Measurements from ENCODE around the gene LIMCH1.

Gene LIMCH1

GRCh38 chr4:41559940-41560516 is 22.1 kb downstream of the LIMCH1 start:
- TF ChIP-seq, protein P1, sequence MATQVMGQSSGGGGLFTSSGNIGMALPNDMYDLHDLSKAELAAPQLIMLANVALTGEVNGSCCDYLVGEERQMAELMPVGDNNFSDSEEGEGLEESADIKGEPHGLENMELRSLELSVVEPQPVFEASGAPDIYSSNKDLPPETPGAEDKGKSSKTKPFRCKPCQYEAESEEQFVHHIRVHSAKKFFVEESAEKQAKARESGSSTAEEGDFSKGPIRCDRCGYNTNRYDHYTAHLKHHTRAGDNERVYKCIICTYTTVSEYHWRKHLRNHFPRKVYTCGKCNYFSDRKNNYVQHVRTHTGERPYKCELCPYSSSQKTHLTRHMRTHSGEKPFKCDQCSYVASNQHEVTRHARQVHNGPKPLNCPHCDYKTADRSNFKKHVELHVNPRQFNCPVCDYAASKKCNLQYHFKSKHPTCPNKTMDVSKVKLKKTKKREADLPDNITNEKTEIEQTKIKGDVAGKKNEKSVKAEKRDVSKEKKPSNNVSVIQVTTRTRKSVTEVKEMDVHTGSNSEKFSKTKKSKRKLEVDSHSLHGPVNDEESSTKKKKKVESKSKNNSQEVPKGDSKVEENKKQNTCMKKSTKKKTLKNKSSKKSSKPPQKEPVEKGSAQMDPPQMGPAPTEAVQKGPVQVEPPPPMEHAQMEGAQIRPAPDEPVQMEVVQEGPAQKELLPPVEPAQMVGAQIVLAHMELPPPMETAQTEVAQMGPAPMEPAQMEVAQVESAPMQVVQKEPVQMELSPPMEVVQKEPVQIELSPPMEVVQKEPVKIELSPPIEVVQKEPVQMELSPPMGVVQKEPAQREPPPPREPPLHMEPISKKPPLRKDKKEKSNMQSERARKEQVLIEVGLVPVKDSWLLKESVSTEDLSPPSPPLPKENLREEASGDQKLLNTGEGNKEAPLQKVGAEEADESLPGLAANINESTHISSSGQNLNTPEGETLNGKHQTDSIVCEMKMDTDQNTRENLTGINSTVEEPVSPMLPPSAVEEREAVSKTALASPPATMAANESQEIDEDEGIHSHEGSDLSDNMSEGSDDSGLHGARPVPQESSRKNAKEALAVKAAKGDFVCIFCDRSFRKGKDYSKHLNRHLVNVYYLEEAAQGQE (IDR thresholded peaks at IDR 0.05; ENCODE audit: insufficient read depth in 1 of 2, low read depth in 2 of 2, low read length in 2 of 2): no peak
- TF ChIP-seq SIN3A (IDR thresholded peaks at IDR 0.05; ENCODE audit: borderline replicate concordance, insufficient read depth, low read length): no peak
- no peak for TF ChIP-seq TAF1 (IDR thresholded peaks at IDR 0.05; ENCODE audit: borderline replicate concordance, insufficient read depth, low read length)
- TF ChIP-seq POLR2AphosphoS5 (IDR thresholded peaks at IDR 0.05; ENCODE audit: low read depth, low read length): no peak
- no peak for TF ChIP-seq FOXP2 (optimal IDR thresholded peaks at IDR 0.05; ENCODE audit: borderline replicate concordance, extremely low read depth, extremely low read length, insufficient read depth)

DNA sequence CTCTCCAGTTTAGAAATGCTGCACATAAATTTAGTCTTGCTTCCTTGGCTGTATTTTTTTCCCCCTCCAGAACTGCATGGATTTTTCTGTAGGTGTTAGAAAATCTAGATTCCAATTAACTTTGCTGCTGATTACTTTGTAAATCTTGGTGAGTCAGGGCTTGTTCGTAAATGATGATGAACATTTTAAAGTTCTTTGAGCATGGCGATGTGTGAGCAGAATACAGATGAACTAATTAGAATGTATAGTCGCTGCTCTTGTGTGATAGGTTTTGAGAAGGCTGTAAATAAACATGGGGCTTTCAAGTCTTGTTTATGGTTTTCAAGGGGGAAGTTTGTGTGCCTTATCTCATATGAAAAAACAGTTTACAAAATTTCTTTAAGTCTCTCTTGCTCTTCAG is 23.3 kb downstream of the LIMCH1 start:
- TF ChIP-seq, protein P1 (IDR thresholded peaks at IDR 0.05; ENCODE audit: insufficient read depth in 1 of 2, low read depth in 2 of 2, low read length in 2 of 2): no peak
- TF ChIP-seq TAF1 (IDR thresholded peaks at IDR 0.05; ENCODE audit: borderline replicate concordance, insufficient read depth, low read length): no peak
- no peak for TF ChIP-seq FOXP2 (optimal IDR thresholded peaks at IDR 0.05; ENCODE audit: borderline replicate concordance, extremely low read depth, extremely low read length, insufficient read depth)
- no peak for TF ChIP-seq POLR2AphosphoS5 (IDR thresholded peaks at IDR 0.05; ENCODE audit: low read depth, low read length)
- no peak for TF ChIP-seq SIN3A (IDR thresholded peaks at IDR 0.05; ENCODE audit: borderline replicate concordance, insufficient read depth, low read length)

GRCh38 chr4:41567186-41567585 is 29.2 kb downstream of the LIMCH1 start:
- TF ChIP-seq TAF1 (IDR thresholded peaks at IDR 0.05; ENCODE audit: borderline replicate concordance, insufficient read depth, low read length): no peak
- TF ChIP-seq, protein P1 (IDR thresholded peaks at IDR 0.05; ENCODE audit: insufficient read depth in 1 of 2, low read depth in 2 of 2, low read length in 2 of 2): no peak
- no peak for TF ChIP-seq FOXP2 (optimal IDR thresholded peaks at IDR 0.05; ENCODE audit: borderline replicate concordance, extremely low read depth, extremely low read length, insufficient read depth)
- no peak for TF ChIP-seq SIN3A (IDR thresholded peaks at IDR 0.05; ENCODE audit: borderline replicate concordance, insufficient read depth, low read length)
- no peak for TF ChIP-seq POLR2AphosphoS5 (IDR thresholded peaks at IDR 0.05; ENCODE audit: low read depth, low read length)

DNA sequence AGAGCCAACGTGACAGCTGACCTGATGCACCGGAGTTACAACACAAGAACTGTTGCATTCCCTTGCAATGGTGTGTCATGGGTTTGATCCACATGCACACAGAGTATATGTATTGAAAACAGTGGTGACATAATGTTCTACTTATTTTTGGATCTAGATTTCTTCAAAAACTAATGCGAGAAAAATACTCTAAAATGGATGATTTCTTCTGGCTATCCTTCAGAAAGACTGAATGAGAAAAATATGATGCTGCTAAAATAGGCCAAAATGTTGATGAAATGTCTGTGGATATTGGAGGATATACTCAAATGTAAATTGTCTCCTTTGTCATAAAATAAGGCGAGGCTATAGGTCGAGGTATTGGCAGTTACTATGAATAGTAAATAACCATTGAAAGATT is 30.4 kb downstream of the LIMCH1 start:
- TF ChIP-seq TAF1 (IDR thresholded peaks at IDR 0.05; ENCODE audit: borderline replicate concordance, insufficient read depth, low read length) (no peak), FOXP2 (optimal IDR thresholded peaks at IDR 0.05; ENCODE audit: borderline replicate concordance, extremely low read depth, extremely low read length, insufficient read depth) (no peak), SIN3A (IDR thresholded peaks at IDR 0.05; ENCODE audit: borderline replicate concordance, insufficient read depth, low read length) (no peak), POLR2AphosphoS5 (IDR thresholded peaks at IDR 0.05; ENCODE audit: low read depth, low read length) (no peak)
- TF ChIP-seq, protein P1 (IDR thresholded peaks at IDR 0.05; ENCODE audit: insufficient read depth in 1 of 2, low read depth in 2 of 2, low read length in 2 of 2): no peak

Measured in PFSK-1 (cell line).